A549 (cell line): ENCODE data around the gene DSTN.

Experiments used
- CBX8 ChIP-seq: fragments of 200-600 bp; sonication (generic); IDR thresholded peaks from 2 replicates; pipeline ENCODE4 v1.6.1; 2016
- USF2 ChIP-seq: fragments of 450-650 bp; IDR thresholded peaks from 2 replicates; pipeline ENCODE4 v1.6.1; 2014; ENCODE audit warnings: antibody characterized with exemption

GRCh38 chr20:17625246-17626051, 55.6 kb downstream of the DSTN start:
- TF ChIP-seq USF2 (no peak), CBX8 (no peak)
